Bronchial epithelial cell (primary cell): Measurements from ENCODE around the gene C1orf116. TPM values are rescaled to one million over a fixed set of nuclear protein-coding genes. Genes with fewer than 3 reads are reported as not detected.

Experiments
- DNase-seq: peaks from one replicate; pipeline ENCODE4 v3.0.0-alpha.2; 2010; ENCODE audit warnings: low read depth
- FAIRE-seq: peaks from 2 replicates; lab custom pipeline; 2011; peaks lifted over from hg19 to GRCh38; lab: Jason Lieb, UNC
- H3K27me3 ChIP-seq: 2 replicates; pipeline ENCODE4 v1.5.1; 2011; ENCODE audit warnings: low read length; ENCODE audit not compliant: control insufficient read depth, insufficient read depth
- H3K36me3 ChIP-seq: 2 replicates; pipeline ENCODE4 v1.5.1; 2011; ENCODE audit warnings: low read length; ENCODE audit not compliant: control insufficient read depth, insufficient read depth
- H3K4me3 ChIP-seq: 2 replicates; pipeline ENCODE4 v1.5.1; 2011; ENCODE audit warnings: mild to moderate bottlenecking, low read depth, low read length, control low read depth
- CTCF ChIP-seq: IDR thresholded peaks from 2 replicates; pipeline ENCODE4 v1.5.1; 2011; ENCODE audit warnings: mild to moderate bottlenecking, moderate library complexity, low read length, control low read depth, inconsistent platforms; ENCODE audit not compliant: insufficient read depth, severe bottlenecking
- total RNA-seq: library from RNA; depleted of rRNA; stranded (reverse); fragments of >200 nt; gene quantifications from 2 replicates; pipeline ENCODE4 v1.2.1, GENCODE V29; 2014

C1orf116 gene
- total RNA-seq, 1 donor from 2014 or later = 20.0 TPM

GRCh38 chr1:206979379-206980043 lies 53.0 kb downstream of the C1orf116 start:
- TF ChIP-seq CTCF = peak; percentile 62
- no peak for FAIRE-seq
- no peaks in the 10 kb centered on the region for H3K36me3 ChIP-seq

GRCh38 chr1:206978259-206978658 lies 54.3 kb downstream of the C1orf116 start:
- FAIRE-seq (no peak), DNase-seq (no peak)
- Histone ChIP-seq H3K36me3 (no peaks in the 10 kb centered on the region), H3K4me3 (no peak overlapping the region), H3K27me3 (no peaks in the 10 kb centered on the region)
- no peak for TF ChIP-seq CTCF

More at GRCh38 chr1:206979379-206980043, 53.0 kb downstream of the C1orf116 start:
- peak; percentile 43 for DNase-seq
- H3K27me3 ChIP-seq = no peaks in the 10 kb centered on the region
- H3K4me3 ChIP-seq = no peak overlapping the region

GRCh38 chr1:206975306-206975705 lies 57.2 kb downstream of the C1orf116 start:
- no peaks in the 10 kb centered on the region for H3K36me3 ChIP-seq
- H3K27me3 ChIP-seq = no peaks in the 10 kb centered on the region
- TF ChIP-seq CTCF = no peak
- no peak for FAIRE-seq
- H3K4me3 ChIP-seq = no peak overlapping the region
- peak; percentile 17 for DNase-seq

- H3K27me3 ChIP-seq = no peaks in the 10 kb centered on the region
- H3K36me3 ChIP-seq = no peaks in the 10 kb centered on the region
- FAIRE-seq (no peak), DNase-seq (no peak)
- H3K4me3 ChIP-seq = no peak overlapping the region
- TF ChIP-seq CTCF = no peak
Measured at GRCh38 chr1:206974140-206974539, 58.4 kb downstream of the C1orf116 start.

GRCh38 chr1:206972728-206973127 lies 59.8 kb downstream of the C1orf116 start:
- H3K4me3 ChIP-seq = no peak overlapping the region
- H3K36me3 ChIP-seq = no peaks in the 10 kb centered on the region
- FAIRE-seq = no peak
- no peaks in the 10 kb centered on the region for H3K27me3 ChIP-seq
- no peak for TF ChIP-seq CTCF
- no peak for DNase-seq
